ENCODE data around the gene AKAP6.

DNA sequence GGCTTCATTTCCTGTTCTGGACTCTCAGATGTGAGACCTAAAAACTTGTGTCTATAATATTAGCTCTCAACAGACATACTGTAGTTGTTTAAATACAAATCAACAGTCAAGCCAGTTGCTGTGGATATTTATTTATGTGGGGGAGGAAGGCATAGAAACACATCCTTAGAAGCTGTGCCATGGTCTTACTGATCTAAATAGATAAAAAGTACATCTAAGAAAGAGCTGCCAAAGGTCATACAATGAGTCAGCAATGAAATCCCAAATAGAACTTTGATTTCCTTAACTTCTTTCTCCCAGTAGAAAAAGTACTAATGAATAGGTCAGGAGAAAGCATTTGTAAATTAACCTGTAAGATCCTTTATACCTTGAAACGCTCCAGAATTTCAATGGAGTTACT, 185.1 kb downstream of the AKAP6 start:
- TF ChIP-seq, protein P1, sequence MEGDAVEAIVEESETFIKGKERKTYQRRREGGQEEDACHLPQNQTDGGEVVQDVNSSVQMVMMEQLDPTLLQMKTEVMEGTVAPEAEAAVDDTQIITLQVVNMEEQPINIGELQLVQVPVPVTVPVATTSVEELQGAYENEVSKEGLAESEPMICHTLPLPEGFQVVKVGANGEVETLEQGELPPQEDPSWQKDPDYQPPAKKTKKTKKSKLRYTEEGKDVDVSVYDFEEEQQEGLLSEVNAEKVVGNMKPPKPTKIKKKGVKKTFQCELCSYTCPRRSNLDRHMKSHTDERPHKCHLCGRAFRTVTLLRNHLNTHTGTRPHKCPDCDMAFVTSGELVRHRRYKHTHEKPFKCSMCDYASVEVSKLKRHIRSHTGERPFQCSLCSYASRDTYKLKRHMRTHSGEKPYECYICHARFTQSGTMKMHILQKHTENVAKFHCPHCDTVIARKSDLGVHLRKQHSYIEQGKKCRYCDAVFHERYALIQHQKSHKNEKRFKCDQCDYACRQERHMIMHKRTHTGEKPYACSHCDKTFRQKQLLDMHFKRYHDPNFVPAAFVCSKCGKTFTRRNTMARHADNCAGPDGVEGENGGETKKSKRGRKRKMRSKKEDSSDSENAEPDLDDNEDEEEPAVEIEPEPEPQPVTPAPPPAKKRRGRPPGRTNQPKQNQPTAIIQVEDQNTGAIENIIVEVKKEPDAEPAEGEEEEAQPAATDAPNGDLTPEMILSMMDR (IDR thresholded peaks at IDR 0.05; ENCODE audit: low read length) = no peak
- no peak for TF ChIP-seq EZH2 (IDR thresholded peaks at IDR 0.05; ENCODE audit: borderline replicate concordance, low read length)
